B cell (primary cell): ENCODE data around the gene PLK1.

ENCODE experiments used
- EZH2 ChIP-seq: IDR thresholded peaks from 2 replicates; pipeline ENCODE4 v1.6.1; 2012; ENCODE audit warnings: borderline replicate concordance, low read depth, mild to moderate bottlenecking, moderate library complexity, low read length; ENCODE audit not compliant: insufficient read depth, poor library complexity, severe bottlenecking
- TF ChIP-seq, protein P1 (sequence below): fragments of 200-600 bp; IDR thresholded peaks from one replicate; pipeline ENCODE4 v1.8.0; 2022; ENCODE audit warnings: antibody characterized with exemption, mild to moderate bottlenecking

DNA sequence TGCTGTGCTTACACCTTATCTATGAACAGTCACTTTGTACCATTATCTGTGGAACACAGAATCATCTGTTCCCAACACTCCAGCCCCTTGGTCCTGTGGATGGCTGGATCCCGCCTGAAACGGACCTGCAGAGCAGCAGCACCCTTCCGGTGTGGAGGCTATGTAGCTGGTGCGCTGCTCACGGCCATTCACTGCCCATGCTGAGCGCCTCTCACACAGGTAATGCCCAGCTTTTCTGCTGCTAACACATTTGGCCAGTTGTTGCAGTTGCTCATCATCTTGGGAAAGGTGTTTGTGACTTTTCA lies 11.4 kb upstream of the PLK1 start:
- TF ChIP-seq, protein P1, sequence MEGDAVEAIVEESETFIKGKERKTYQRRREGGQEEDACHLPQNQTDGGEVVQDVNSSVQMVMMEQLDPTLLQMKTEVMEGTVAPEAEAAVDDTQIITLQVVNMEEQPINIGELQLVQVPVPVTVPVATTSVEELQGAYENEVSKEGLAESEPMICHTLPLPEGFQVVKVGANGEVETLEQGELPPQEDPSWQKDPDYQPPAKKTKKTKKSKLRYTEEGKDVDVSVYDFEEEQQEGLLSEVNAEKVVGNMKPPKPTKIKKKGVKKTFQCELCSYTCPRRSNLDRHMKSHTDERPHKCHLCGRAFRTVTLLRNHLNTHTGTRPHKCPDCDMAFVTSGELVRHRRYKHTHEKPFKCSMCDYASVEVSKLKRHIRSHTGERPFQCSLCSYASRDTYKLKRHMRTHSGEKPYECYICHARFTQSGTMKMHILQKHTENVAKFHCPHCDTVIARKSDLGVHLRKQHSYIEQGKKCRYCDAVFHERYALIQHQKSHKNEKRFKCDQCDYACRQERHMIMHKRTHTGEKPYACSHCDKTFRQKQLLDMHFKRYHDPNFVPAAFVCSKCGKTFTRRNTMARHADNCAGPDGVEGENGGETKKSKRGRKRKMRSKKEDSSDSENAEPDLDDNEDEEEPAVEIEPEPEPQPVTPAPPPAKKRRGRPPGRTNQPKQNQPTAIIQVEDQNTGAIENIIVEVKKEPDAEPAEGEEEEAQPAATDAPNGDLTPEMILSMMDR: no peak
- no peak for TF ChIP-seq EZH2
